Keratinocyte (primary cell): ENCODE measurements around the gene UROC1.

ENCODE experiments used
- EZH2 ChIP-seq: IDR thresholded peaks from one replicate; pipeline ENCODE4 v1.6.1; 2012; ENCODE audit warnings: inconsistent platforms, mild to moderate bottlenecking, low read length, moderate library complexity
- TF ChIP-seq, protein P1 (sequence below), 3 experiments: IDR thresholded peaks in 1 of 3; conservative IDR thresholded peaks in 1 of 3; optimal IDR thresholded peaks in 1 of 3; 2 replicates in 2 of 3; 3 replicates in 1 of 3; pipeline versions ENCODE3 to v1.5.1; 2011; ENCODE audit warnings: low read length in 3 of 3, mild to moderate bottlenecking in 3 of 3, moderate library complexity in 2 of 3, control low read depth in 1 of 3, inconsistent platforms in 1 of 3; ENCODE audit not compliant: insufficient read depth in 2 of 3; ENCODE audit errors: extremely low read depth in 1 of 3

GRCh38 chr3:126556637-126557414 is 39.3 kb upstream of the UROC1 start:
- TF ChIP-seq, protein P1, sequence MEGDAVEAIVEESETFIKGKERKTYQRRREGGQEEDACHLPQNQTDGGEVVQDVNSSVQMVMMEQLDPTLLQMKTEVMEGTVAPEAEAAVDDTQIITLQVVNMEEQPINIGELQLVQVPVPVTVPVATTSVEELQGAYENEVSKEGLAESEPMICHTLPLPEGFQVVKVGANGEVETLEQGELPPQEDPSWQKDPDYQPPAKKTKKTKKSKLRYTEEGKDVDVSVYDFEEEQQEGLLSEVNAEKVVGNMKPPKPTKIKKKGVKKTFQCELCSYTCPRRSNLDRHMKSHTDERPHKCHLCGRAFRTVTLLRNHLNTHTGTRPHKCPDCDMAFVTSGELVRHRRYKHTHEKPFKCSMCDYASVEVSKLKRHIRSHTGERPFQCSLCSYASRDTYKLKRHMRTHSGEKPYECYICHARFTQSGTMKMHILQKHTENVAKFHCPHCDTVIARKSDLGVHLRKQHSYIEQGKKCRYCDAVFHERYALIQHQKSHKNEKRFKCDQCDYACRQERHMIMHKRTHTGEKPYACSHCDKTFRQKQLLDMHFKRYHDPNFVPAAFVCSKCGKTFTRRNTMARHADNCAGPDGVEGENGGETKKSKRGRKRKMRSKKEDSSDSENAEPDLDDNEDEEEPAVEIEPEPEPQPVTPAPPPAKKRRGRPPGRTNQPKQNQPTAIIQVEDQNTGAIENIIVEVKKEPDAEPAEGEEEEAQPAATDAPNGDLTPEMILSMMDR (optimal IDR thresholded peaks at IDR 0.05 in 1 of 3, IDR thresholded peaks at IDR 0.05 in 1 of 3, conservative IDR thresholded peaks at IDR 0.05 in 1 of 3; ENCODE audit: extremely low read depth in 1 of 3, insufficient read depth in 2 of 3, low read length in 3 of 3), result no peak
- TF ChIP-seq EZH2, result no peak
